C4-2B (cell line): ENCODE results near the gene BHLHE40.

ENCODE experiments used
- H3K27ac ChIP-seq: fragments of 450-650 bp; 2 replicates; pipeline ENCODE4 v1.5.1; 2017
- CTCF ChIP-seq: fragments of 450-650 bp; conservative IDR thresholded peaks from 2 replicates; pipeline ENCODE4 v1.5.1; 2017; ENCODE audit warnings: mild to moderate bottlenecking
- ZFX ChIP-seq: fragments of 450-650 bp; IDR thresholded peaks from 2 replicates; pipeline ENCODE4 v1.6.1; 2017

BHLHE40 gene

GRCh38 chr3:4986175-4986781, 7.0 kb downstream of the BHLHE40 start:
- TF ChIP-seq ZFX (no peak), CTCF (no peak)
- peak overlapping the region; percentile 54; the same call in 1 of the 2 replicates for H3K27ac ChIP-seq

GRCh38 chr3:4986782-4987537, 7.7 kb downstream of the BHLHE40 start:
- TF ChIP-seq ZFX (no peak), CTCF (no peak)
- peak overlapping the region; percentile 54 for H3K27ac ChIP-seq

GRCh38 chr3:4987538-4988296, 8.5 kb downstream of the BHLHE40 start:
- TF ChIP-seq ZFX (no peak), CTCF (no peak)
- H3K27ac ChIP-seq = peak overlapping the region; percentile 54; the same call in 1 of the 2 replicates

DNA sequence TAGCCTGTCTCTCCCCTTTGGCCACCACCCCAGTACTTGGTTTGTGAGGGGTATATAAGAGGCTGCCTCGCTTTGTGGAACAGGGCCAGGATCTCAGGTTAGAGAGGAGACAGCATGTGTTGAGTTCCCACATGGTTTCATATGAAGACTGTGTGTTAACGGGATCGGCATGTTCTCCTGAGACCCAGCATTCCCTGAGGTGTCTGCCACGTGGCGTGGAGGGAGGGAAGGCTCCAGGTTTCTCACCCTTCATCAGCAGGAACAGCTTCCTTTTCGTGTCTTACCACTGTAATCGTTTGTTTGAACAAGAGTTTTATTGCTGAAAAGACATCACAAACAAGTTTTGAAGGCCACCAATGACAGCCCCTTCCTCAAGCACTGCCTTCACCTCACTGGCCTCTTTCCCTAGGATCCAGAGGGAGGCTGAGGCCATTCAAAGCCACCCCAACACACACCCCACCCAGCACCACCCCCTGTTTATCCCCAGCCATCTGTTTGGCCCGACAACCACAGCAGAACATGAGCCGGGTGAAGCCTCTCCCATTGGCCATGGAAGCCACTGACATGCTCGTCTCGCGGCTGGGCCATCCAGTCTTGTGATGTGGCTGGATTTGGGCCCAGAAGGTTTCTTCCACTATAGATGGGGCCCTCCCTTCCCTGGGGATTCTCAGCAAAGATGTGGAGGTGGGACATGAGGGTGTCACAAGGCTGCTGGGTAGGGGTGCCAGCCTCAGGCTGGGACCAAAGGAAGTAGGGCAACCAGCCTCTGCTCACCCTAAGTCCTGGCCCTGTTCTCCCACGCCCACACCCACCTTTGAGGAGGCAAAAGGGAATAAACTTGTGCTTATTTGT, 10.0 kb downstream of the BHLHE40 start:
- H3K27ac ChIP-seq = peak overlapping the region; percentile 35
- TF ChIP-seq ZFX (no peak), CTCF (no peak)

GRCh38 chr3:4990069-4990468, 10.8 kb downstream of the BHLHE40 start:
- no peak overlapping the region for H3K27ac ChIP-seq
- TF ChIP-seq CTCF (no peak), ZFX (no peak)

DNA sequence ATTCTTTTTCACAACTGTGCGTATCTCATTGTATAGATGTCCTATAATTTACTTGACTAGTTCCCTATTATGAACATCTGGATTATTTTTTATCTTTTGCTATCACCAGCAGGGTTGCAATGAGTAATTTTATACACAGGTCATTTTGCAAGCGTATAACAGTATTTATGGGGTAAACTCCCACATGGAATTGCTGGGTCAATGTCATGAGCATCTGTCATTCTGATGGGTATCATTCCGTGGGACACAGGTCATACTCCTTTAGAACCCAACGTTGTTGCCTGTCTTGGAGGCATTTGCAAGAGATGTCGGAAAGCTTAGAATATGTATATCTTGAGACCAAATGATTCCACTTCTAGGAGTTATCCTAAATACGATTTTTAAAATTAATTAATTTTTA, 12.9 kb downstream of the BHLHE40 start:
- H3K27ac ChIP-seq = no peak overlapping the region
- no peak for TF ChIP-seq CTCF
